GM12878 (cell line): ENCODE results near the gene SLC35E4. TPM values are rescaled to one million over a fixed set of nuclear protein-coding genes. Genes with fewer than 3 reads are reported as not detected.
"Not testable (repeated sequence)": the region's sequence is repeated elsewhere in the genome, so short reads cannot be mapped to it uniquely, and the experiment has no call there.

ENCODE experiments used
- ATAC-seq: fragments of 200-7000 bp; cut with Tn5 transposase; 3 replicates; pipeline ENCODE4 v1.9.1; 2020; ENCODE audit warnings: mild to moderate bottlenecking, moderate library complexity
- BruUV-seq: library from RNA; stranded (reverse); fragments of 400-500 nt; replicated peaks from 2 replicates; lab custom pipeline; 2021; lab: Mats Ljungman, UMichigan
- CTCF ChIA-PET: fragments of 300-600 bp; sonication (Branson Sonifier 250); formaldehyde crosslinking; extraction: SDS; loops from one replicate; lab custom pipeline; 2021; ENCODE audit warnings: inconsistent platforms; lab: Yijun Ruan, JAX
- POLR2A ChIA-PET: fragments of 350-600 bp; formaldehyde crosslinking; extraction: SDS; loops from one replicate; lab custom pipeline; 2021; ENCODE audit warnings: inconsistent platforms; lab: Charles Lee
- RAD21 ChIA-PET: fragments of 300-600 bp; sonication (Branson Sonifier 250); formaldehyde crosslinking; loops from one replicate; lab custom pipeline; 2023; ENCODE audit warnings: antibody characterized with exemption; ENCODE audit not compliant: unreplicated experiment; lab: Charles Lee
- SMC1A ChIA-PET: fragments of 300-600 bp; sonication (Branson Sonifier 250); formaldehyde crosslinking; loops from one replicate; lab custom pipeline; 2023; ENCODE audit not compliant: unreplicated experiment, uncharacterized antibody; lab: Charles Lee
- DNase-seq: peaks from one replicate; pipeline ENCODE4 v3.0.0-alpha.2; 2011; ENCODE audit warnings: low read depth, low spot score
- FAIRE-seq: peaks from 3 replicates; lab custom pipeline; 2011; peaks lifted over from hg19 to GRCh38; lab: Jason Lieb, UNC
- H2AFZ ChIP-seq: 2 replicates; pipeline ENCODE4 v1.6.0; 2011; ENCODE audit warnings: low read depth, low read length, control low read depth; ENCODE audit not compliant: control insufficient read depth
- H3K27ac ChIP-seq: 2 replicates; pipeline ENCODE4 v1.5.1; 2011; ENCODE audit warnings: control low read depth; ENCODE audit not compliant: control insufficient read depth, insufficient read depth
- H3K27me3 ChIP-seq, 2 experiments: replicated peaks in 1 of 2; 2 replicates each; pipeline versions ENCODE4 v1.6.0 to v1.6.1; 2011; ENCODE audit warnings: low read length in 1 of 2; ENCODE audit not compliant: control insufficient read depth in 2 of 2, insufficient read depth in 2 of 2
- H3K36me3 ChIP-seq, 2 experiments: 2 replicates each; pipeline ENCODE4 v1.5.1; 2011; ENCODE audit warnings: low read length in 1 of 2; ENCODE audit not compliant: control insufficient read depth in 2 of 2, insufficient read depth in 2 of 2
- H3K4me1 ChIP-seq: 2 replicates; pipeline ENCODE4 v1.6.1; 2011; ENCODE audit warnings: mild to moderate bottlenecking, low read length, moderate library complexity, mixed read lengths; ENCODE audit not compliant: control insufficient read depth, insufficient read depth
- H3K4me2 ChIP-seq: 2 replicates; pipeline ENCODE4 v1.6.0; 2011; ENCODE audit warnings: control low read depth; ENCODE audit not compliant: control insufficient read depth, insufficient read depth
- H3K4me3 ChIP-seq: fragments of 200-600 bp; sonication (generic); 2 replicates; pipeline ENCODE4 v1.5.1; 2016
- H3K79me2 ChIP-seq: 2 replicates; pipeline ENCODE4 v1.6.0; 2011; ENCODE audit warnings: low read length; ENCODE audit not compliant: control insufficient read depth, insufficient read depth
- H3K9ac ChIP-seq: 2 replicates; pipeline ENCODE4 v1.8.0; 2011; ENCODE audit warnings: low read length, control low read depth, mixed read lengths; ENCODE audit not compliant: control insufficient read depth, insufficient read depth
- H3K9me3 ChIP-seq: replicated peaks from 3 replicates; pipeline ENCODE4 v1.5.1; 2011; ENCODE audit warnings: mild to moderate bottlenecking, low read length; ENCODE audit not compliant: control insufficient read depth, insufficient read depth
- H4K20me1 ChIP-seq: 2 replicates; pipeline ENCODE4 v1.6.0; 2011; ENCODE audit not compliant: control insufficient read depth, insufficient read depth
- BMI1 ChIP-seq: fragments of 450-650 bp; IDR thresholded peaks from 2 replicates; pipeline ENCODE4 v1.6.1; 2016; ENCODE audit warnings: mild to moderate bottlenecking, moderate library complexity, borderline replicate concordance
- FOS ChIP-seq: IDR thresholded peaks from 3 replicates; pipeline ENCODE4 v1.6.1; 2011; ENCODE audit warnings: borderline replicate concordance; ENCODE audit not compliant: insufficient read length; ENCODE audit errors: extremely low read depth
- FOXK2 ChIP-seq: fragments of 450-650 bp; IDR thresholded peaks from 2 replicates; pipeline ENCODE4 v1.6.1; 2017; ENCODE audit warnings: mild to moderate bottlenecking, moderate library complexity
- GABPA ChIP-seq: IDR thresholded peaks from 2 replicates; pipeline ENCODE4 v1.6.1; 2014; ENCODE audit warnings: antibody characterized with exemption, low read depth, mild to moderate bottlenecking, inconsistent platforms
- WGBS: methylation state at CpG from one replicate; pipeline ENCODE4 v1.1.6; 2016; ENCODE audit warnings: low lambda C conversion rate; ENCODE audit not compliant: insufficient replicate concordance, insufficient coverage; ENCODE audit errors: missing lambda C conversion rate; 5-methylcytosine and 5-hydroxymethylcytosine counted together
- in situ Hi-C: fragments of 300-500 bp; cut with MboI; formaldehyde crosslinking; loops from 9 replicates; pipeline ENCODE4 v1.14.3; 2018; ENCODE audit warnings: mixed read lengths
- intact Hi-C: fragments of 100-400 bp; cut with micrococcal nuclease; formaldehyde crosslinking; loops from one replicate; pipeline ENCODE4 v1.14.2; 2022; ENCODE audit not compliant: unreplicated experiment
- polyA plus RNA-seq, 11 experiments: library from polyadenylated mRNA; depleted of rRNA in 4 of 11; unstranded in 6 of 11; stranded (reverse) in 5 of 11; fragments of >200 nt; fragmentation: Nextera tagmentation in 4 of 11; fragmentation: Illumina TruSeq in 1 of 11; extraction: Ambion mirVana in 4 of 11; extraction: Trizol in 1 of 11; gene quantifications; 1 replicate in 1 of 11; 2 replicates in 10 of 11; pipeline versions ENCODE4 v1.2.1 to v1.2.3, GENCODE V29; 2011 to 2016; ENCODE audit warnings: inconsistent platforms in 2 of 11, missing spikeins in 2 of 11, low read depth in 1 of 11
- total RNA-seq, 4 experiments: library from RNA; depleted of rRNA in 3 of 4; stranded (reverse); fragments of >200 nt in 3 of 4; fragmentation: Illumina TruSeq in 1 of 4; extraction: Trizol in 1 of 4; gene quantifications; 2 replicates each; pipeline versions ENCODE4 v1.2.1 to v1.2.3, GENCODE V29; 2013 to 2021
- TF ChIP-seq, protein P1 (sequence below): fragments of 450-650 bp; IDR thresholded peaks from 2 replicates; pipeline ENCODE4 v1.6.1; 2016; ENCODE audit warnings: mild to moderate bottlenecking
- TF ChIP-seq, protein P2 (sequence below): fragments of 450-650 bp; IDR thresholded peaks from 2 replicates; pipeline ENCODE4 v1.6.1; 2017; ENCODE audit warnings: mild to moderate bottlenecking, moderate library complexity

Gene SLC35E4
- total and polyA plus RNA-seq, 10 of the 15 experiments (the other 5 are each of a cell fraction or from before 2014, with no cell fraction given): 0.16 to 5.3 (median 2.9) TPM; not detected in 1

DNA sequence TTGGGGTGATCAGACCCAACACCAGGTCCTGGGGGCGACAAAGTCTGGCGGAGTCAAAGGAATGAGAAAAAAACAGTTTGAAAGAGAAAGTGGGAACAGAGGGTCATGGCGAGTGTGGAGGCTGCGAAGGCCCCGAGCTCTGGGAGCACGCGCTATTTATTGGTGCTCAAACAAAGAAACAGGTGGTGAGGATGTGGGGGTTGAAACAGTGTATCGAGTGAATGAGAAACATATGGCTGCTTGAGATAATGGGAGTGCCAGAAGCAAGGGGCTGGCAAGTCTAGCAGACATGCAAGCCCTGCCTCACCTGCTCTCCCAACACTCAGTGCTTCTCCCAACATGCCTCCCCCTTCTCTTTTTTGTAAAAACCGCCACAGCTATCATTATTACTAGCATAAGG, 39.9 kb downstream of the SLC35E4 start:
- intact Hi-C loops (no loop called here), in situ Hi-C loops (no loop called here)
- DNase-seq: no peak
- no peaks in the 10 kb centered on the region for H3K9me3 ChIP-seq
- RAD21 ChIA-PET: no interaction called here
- H3K36me3 ChIP-seq: no peaks in the 10 kb centered on the region
- no peak overlapping the region for H2AFZ ChIP-seq
- 70% methylated on average over 9 of the region's 9 CpGs for WGBS
- H3K9ac ChIP-seq: no peak overlapping the region
- no peaks in the 10 kb centered on the region for H3K4me1 ChIP-seq
- no TSS peak for BruUV-seq
- H3K79me2 ChIP-seq: no peaks in the 10 kb centered on the region
- no peak for FAIRE-seq
- H3K4me3 ChIP-seq: no peak overlapping the region
- H3K27ac ChIP-seq: no peak overlapping the region
- no peak overlapping the region for H3K4me2 ChIP-seq
- ATAC-seq: no peak
- no peaks in the 10 kb centered on the region for H3K27me3 ChIP-seq
- no peak for TF ChIP-seq FOS
- TF ChIP-seq GABPA: no peak
- no peak for TF ChIP-seq FOXK2
- TF ChIP-seq, protein P1, sequence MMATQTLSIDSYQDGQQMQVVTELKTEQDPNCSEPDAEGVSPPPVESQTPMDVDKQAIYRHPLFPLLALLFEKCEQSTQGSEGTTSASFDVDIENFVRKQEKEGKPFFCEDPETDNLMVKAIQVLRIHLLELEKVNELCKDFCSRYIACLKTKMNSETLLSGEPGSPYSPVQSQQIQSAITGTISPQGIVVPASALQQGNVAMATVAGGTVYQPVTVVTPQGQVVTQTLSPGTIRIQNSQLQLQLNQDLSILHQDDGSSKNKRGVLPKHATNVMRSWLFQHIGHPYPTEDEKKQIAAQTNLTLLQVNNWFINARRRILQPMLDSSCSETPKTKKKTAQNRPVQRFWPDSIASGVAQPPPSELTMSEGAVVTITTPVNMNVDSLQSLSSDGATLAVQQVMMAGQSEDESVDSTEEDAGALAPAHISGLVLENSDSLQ: no peak
- TF ChIP-seq, protein P2, sequence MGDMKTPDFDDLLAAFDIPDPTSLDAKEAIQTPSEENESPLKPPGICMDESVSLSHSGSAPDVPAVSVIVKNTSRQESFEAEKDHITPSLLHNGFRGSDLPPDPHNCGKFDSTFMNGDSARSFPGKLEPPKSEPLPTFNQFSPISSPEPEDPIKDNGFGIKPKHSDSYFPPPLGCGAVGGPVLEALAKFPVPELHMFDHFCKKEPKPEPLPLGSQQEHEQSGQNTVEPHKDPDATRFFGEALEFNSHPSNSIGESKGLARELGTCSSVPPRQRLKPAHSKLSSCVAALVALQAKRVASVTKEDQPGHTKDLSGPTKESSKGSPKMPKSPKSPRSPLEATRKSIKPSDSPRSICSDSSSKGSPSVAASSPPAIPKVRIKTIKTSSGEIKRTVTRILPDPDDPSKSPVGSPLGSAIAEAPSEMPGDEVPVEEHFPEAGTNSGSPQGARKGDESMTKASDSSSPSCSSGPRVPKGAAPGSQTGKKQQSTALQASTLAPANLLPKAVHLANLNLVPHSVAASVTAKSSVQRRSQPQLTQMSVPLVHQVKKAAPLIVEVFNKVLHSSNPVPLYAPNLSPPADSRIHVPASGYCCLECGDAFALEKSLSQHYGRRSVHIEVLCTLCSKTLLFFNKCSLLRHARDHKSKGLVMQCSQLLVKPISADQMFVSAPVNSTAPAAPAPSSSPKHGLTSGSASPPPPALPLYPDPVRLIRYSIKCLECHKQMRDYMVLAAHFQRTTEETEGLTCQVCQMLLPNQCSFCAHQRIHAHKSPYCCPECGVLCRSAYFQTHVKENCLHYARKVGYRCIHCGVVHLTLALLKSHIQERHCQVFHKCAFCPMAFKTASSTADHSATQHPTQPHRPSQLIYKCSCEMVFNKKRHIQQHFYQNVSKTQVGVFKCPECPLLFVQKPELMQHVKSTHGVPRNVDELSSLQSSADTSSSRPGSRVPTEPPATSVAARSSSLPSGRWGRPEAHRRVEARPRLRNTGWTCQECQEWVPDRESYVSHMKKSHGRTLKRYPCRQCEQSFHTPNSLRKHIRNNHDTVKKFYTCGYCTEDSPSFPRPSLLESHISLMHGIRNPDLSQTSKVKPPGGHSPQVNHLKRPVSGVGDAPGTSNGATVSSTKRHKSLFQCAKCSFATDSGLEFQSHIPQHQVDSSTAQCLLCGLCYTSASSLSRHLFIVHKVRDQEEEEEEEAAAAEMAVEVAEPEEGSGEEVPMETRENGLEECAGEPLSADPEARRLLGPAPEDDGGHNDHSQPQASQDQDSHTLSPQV: no peak
- TF ChIP-seq BMI1: no peak
- CTCF ChIA-PET: interaction anchor here (0.6 kb wide), 1 partner anchor 1893 kb away, joined by 3 read pairs; no protein-coding TSS in a partner anchor
- POLR2A ChIA-PET: interaction anchor here (0.6 kb wide), 1 partner anchor 400 kb away, joined by 3 read pairs; no protein-coding TSS in a partner anchor
- H4K20me1 ChIP-seq: no peaks in the 10 kb centered on the region
- SMC1A ChIA-PET: interaction anchor here (1.5 kb wide), 1 partner anchor 69 kb away, joined by 4 read pairs; no protein-coding TSS in a partner anchor

DNA sequence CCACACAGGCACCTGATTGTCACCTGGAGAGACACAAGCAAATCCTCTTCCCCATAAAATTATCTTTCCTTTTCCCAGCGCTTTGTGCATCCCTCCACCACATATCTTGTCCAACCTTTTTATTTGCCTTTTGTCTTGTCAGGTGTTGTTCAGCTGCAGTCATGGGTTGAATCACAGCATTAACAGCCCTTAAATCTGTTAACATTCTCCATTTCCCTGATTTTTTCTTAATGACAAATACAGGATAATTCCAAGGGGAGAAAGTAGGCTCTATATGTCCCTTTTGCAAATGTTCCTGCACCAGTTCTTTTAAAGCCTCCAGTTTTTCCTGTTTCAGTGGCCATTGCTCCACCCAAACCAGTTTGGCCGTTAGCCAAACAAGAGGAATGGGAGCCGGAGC, 41.0 kb downstream of the SLC35E4 start:
- H3K27ac ChIP-seq, in situ Hi-C loops, BruUV-seq, H3K9me3 ChIP-seq, H2AFZ ChIP-seq, H3K27me3 ChIP-seq, H3K4me3 ChIP-seq, CTCF ChIA-PET, H3K9ac ChIP-seq, H3K79me2 ChIP-seq, H3K4me2 ChIP-seq, FAIRE-seq, DNase-seq, H4K20me1 ChIP-seq, RAD21 ChIA-PET, H3K4me1 ChIP-seq, intact Hi-C loops, ATAC-seq, POLR2A ChIA-PET, H3K36me3 ChIP-seq: not testable (repeated sequence)
- 43% methylated on average over 3 of the region's 3 CpGs for WGBS
- SMC1A ChIA-PET: interaction anchor here (1.0 to 1.5 kb wide), 2 partner anchors 42 to 67 kb away, joined by 3 to 4 read pairs; no protein-coding TSS in a partner anchor
